Inflammatory macrophage (primary cell): ENCODE data around the gene THOP1.
"Not testable (repeated sequence)": the region's sequence is repeated elsewhere in the genome, so short reads cannot be mapped to it uniquely, and the experiment has no call there.

ENCODE experiments used
- DNase-seq, 2 donors: peaks; one replicate each; pipeline ENCODE4 v3.0.0-alpha.2; 2020 to 2022

Gene THOP1

DNA sequence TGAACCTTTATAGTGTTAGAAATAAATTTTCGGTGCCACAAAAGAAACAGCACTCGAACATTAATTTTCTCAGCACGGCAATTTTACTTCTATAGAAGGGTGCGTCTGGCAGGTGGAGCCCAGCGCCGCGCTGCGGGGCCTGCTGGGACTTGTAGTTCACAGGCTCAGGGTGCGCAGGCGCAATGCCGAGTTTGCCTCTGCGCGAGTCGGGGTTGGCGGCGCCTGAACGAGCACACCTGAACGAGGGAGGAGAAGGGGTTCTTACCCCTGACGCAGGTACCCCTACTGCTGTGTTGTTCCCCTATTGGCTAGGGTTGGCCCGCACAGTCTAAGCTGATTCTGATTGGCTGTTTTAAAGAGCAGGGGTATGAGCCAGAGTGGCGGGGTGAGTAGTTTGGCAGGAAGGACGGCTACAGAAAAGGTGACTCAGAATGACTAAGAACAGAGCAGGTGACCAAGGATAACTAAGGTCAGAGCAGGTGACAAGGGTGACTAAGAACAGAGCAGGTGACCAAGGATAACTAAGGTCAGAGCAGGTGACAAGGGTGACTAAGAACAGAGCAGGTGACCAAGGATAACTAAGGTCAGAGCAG, 32.0 kb downstream of the THOP1 start:
- not testable (repeated sequence) for DNase-seq

DNA sequence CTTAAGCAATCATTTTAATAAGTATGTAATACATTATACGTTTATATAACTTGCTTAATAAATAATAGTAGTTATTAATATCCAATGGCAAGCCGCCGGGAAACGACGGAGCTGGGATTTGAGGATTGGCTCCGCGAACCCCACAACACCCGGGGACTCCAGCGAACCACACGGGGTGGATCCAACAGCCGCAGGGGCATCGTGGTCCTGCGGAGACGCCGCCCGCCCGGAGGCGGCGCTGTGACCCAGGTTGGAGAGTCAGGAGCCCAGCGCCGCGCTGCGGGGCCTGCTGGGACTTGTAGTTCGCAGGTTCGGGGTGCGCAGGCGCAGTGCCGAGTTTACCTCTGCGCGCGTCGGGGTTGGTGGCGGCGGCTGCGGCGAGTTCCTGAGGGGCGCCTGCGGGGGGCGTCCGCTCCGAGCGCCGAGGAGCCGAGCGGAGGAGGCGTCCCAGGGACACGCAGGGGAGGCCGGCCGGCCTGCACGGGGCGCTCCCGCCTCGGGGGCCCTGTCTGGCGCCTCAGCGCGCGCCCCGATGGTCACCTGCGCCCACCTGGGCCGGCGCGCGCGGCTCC, 34.3 kb downstream of the THOP1 start, which contains the start of gene ZNF554:
Gene ZNF554 (plus strand): TSS at position 329 of the 572 bp plus-strand sequence. CDS start 204 bp downstream, at position 533.
- peak; percentile 96 to 99 for DNase-seq

DNA sequence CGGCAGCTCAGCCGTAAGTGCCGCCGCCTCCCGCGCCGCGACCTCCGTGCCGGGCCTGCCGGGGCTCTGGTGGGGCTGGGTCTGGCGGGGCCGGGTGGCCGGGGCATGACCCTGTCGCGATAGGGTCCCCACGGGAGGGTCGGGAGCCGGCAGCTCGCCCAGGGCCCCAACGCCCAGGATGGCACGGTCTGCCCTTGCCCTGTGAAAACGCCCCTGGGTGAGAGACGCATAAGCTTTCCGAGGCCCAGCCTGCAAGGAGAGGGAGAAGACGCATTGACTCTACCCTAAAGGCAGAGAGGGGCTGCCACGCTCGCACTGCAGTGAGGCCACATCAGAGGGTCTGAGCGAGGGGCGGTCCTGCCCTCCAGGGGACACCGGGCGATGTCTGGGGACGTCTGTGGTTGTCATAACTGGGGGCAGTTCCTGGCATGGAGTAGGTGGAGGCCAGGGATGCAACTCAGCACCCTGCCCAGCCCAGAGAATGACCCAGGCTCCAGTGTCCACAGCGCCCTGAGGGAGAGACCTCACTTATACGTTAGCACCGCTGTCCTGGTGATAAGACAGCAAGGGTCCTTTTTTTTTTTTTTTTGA, 34.9 kb downstream of the THOP1 start:
- DNase-seq, result no peak

DNA sequence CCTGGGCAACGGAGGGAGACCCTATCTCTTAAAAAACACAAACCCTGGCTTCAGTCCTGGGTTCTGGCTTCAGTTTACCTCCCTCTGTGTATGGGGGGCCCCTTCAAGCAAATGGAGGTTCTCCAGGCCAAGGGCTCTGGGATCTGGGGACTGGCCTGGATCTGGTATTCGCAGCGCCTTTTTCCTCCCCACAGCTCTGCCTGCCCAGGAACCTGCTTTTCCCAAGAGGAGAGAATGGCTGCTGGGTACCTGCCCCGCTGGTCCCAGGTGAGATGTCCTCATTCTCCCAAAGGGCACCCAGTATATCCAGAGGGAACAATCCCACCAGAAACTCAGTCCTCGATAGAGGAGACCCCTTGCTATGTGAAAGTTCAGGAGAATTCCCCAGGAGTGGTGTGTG, 37.5 kb downstream of the THOP1 start:
- no peak for DNase-seq

DNA sequence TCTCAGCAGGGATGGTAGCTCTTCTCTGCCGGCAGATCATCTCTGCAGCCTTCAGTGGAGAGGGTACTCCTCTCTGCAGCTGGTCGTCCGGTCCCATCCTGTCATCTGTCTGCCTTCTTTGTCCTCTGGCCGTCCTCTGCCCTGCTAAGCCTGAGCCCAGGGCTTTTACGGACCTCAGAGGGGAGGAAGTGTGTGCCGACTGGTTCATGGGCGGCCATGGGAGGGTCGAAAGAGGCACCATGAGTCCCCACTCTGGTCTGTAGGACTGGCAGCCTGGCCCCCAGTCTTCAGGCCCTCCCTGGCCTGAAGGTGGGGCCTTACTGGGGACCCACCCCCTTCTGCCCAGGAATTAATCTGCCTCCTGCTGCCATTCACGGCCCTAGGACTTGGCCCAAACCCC, 38.3 kb downstream of the THOP1 start:
- no peak for DNase-seq

DNA sequence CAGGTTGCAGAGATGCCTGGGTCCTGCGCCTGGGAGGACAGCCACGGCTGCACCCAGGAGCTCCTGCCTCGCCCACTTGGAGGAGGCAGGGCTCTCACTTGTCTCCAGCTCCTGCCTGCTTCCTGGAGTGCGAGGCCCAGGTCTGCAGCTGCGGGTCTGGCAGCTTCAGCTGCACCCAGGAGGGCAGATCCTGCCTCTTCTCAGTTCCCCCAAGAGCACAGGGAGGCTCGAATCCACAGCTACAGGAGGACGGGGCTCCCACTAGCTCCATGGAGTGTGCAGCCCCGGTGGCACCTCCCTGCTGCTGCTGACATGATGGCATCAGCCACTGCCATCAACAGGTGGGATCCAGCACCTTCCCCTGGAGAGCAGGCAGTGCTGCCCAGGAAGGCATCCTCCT, 38.8 kb downstream of the THOP1 start:
- DNase-seq, result no peak

DNA sequence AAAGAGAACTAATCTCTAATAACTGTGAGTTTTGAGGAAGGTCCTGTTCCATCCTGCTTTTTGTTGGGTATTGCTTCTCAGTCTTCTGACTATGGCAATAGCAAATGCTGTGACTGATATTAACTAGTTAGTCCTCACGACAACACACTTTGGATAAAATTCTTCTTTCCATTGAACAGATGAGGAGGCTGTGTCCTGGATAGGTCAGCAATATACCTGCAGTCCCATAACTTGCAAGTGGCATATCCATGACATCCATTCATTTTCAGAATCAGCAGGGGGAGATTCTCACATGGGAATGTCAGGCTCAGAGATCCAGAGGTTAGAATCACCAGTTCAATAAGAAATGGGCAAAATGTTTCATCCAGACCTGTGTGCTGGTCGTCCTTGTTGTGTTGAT, 41.7 kb downstream of the THOP1 start:
- DNase-seq, result no peak

DNA sequence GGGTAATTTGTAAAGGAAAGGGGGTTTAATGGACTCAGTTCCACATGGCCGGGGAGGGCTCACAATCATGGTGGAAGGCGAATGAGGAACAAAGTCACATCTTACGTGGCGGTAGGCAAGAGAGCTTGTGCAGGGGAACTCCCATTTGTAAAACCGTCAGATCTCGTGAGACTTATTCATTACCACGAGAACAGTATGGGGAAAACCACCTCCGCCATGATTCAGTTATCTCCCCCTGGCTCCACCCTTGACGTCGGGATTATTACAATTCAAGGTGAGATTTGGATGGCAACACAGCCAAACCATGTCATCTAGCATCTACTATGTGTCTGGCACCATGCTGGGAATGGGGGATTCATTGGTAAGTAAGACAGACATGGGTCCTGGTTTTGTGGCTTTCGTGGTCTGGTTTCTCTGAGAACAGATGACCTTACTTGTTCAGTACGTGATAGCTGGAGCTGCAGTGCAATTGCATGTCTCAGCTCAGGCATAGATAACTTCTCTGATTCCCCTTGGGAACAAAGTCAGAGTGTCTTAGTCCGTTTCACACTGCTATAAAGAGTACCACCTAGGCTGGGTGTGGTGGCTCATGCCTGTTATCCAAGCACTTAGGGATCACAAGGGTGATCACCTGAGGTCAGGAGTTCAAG, 42.7 kb downstream of the THOP1 start:
- no peak for DNase-seq

DNA sequence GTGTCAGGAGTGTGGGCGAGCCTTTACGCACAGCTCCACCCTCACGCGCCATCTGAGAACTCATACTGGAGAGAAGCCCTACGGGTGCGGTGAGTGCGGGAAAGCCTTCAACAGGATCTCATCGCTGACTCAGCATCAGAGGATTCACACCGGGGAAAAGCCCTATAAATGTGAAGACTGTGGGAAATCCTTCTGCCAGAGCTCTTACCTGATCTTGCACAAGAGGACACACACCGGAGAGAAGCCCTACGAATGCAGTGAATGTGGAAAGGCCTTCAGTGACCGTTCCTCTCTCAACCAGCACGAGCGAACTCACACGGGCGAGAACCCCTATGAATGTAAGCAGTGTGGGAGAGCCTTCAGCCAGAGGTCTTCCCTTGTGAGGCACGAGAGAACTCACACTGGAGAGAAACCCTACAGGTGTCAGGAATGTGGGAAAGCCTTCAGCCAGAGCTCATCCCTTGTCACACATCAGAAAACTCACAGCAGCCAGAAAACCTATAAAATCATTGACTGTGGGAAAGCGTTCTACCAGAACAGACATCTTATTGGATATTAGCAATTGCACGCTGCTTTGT, 49.1 kb downstream of the THOP1 start:
- DNase-seq, result no peak

DNA sequence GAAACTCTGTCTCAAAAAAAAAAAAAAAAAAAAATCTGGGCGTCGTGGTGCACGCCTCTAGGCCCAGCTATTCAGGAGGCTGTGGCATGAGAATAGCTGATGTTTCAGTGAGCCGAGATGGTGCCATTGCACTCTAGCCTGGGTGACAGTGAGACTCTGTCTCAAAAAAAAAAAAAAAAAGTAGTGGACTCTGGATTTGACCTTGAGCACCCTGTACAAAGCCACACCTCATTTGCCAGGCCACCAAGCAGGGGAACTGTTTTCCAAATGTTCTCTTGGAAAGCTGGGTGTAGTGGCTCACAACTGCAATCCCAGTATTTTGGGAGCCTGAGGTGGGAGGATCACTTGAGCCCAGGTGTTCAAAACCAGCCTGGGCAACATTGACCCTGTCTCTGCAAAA, 52.1 kb downstream of the THOP1 start:
- DNase-seq, result no peak

DNA sequence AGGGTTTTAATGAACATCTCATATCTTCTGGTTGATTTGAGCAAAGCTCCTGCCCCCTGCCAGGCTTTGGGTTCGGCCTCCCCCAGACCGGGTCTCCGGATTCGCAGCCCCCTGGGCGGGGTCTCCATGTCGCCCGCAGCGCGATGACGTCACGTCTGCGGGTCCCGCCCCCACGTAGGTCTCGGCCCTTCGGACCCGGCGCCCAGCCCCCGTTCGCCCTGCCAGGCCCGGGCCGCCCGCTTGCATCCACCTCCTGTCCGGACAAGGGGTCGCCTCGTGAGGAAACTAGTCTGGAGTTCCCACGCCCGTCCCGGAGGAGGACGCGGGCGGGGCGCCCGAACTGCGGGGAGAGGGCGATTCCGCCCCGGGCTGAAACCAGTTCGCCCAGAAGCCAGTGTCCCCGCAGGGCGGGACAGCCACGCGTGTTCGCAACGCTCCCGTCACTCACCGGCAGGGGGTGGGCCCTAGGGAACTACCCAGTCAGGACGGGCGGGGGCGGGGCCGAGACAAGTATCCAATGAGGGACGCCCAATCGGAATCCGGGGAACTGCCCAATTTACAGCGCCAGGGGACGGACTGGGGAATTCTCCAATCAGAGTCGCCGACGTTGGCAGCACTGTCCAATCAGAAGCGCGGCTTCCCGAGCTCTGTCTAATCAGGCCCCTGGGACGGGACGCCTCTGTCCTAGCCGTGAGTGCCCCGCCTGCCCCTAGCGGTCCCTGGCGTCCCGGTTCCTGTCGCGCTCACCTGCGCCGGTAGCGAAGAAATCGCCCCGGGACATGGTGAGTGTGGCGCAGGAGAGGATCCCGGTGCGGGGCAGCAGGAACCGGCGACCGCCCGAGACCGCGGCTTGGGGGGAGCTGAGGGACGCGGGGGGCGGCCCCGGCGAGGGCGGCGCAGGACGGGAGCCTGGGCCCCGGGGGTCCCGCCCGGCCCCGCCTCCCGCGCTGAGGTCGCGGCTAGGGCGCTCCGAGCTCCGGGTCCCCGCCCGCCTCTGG, 55.8 kb downstream of the THOP1 start, which contains the start of gene ZNF555:
Gene ZNF555 (plus strand): TSS at position 682 of the 998 bp plus-strand sequence. CDS start 98 bp downstream, at position 780.
- DNase-seq, result peak; percentile 99 to 100

DNA sequence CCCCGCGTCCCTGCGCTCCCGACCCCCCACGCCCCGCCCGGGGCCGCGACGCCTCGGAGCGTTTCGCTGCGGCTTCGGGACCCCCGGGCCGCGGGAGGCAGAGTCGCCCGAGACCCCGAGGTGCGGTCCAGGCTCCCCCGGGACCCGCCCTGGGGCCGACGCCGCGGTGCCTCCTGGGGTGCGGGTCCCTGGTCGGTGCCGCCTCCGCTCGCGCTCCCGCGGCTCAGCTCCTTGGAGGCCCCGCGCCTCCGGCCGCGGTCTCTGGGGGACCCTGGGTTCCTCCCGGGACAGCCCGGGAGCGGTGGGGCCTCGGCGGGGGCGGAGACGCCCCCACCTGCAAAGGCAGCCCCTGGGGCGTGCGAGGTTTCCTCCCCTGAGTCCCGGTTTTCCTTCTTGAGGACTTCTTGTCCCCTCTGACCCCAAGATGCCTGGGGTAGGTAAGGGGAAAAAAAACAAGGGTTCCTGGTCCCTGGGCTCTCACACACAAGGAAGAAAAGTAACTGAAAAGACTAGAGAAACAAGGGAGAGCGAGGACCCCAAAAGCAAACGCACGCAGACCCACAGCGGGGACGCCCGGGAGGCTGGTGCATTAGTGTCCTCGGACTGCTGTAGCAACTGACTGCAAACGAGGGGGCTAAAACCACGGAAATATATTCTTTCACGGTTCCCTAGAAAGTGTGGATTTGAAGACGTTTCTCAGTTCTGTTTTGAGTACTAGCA, 56.7 kb downstream of the THOP1 start:
- DNase-seq, result no peak

DNA sequence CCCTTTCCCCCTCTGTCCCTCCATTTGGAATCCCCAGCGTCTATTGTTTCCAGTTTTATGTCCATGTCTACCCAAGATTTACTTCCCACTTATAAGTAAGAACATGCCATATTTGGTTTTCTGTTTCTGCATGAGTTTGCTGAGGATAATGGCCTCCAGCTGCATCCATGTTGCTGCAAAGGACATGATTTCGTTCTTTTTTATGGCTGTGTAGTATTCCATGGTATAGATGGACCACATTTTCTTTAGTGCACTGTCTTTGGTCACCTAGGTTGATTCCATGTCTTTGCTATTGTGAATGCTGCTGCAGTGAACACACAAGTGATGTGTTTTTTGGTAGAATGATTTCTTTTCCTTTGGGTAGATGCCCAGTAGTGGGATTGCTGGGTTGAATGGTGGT, 59.8 kb downstream of the THOP1 start:
- DNase-seq, result no peak

DNA sequence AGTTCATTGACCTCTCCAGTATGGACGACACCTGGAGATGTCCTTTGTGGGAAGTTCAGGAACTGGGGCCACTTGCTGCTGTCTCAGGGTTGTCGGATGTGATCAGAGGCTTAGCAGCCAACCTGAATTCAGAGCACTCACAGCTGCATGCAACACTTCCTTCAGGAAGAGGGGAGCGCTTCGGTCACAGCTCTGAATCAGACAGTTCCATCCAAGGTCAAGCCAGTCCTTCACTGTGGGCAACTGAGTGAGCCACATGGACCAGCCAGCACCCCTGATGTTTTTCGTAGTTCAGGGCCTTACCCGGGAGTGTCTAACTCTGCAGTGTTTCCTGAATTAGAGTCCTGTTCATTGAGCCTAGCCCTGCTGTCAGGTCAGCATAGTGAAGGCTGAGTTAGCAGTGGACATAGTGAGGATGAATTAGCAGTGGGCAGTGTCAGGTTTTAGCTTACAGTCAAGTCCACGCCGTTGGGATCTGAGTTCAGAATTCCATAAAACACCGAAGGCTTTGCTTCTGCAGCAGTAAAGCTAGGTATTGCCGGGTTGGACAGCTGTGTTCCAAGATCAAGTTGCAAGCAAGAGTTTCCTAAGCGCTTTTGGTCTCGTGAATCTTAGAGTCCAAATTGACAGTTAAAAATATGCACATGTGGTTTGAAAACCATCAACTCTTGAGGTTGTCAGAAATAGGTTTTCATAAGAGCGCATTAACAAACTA, 61.0 kb downstream of the THOP1 start:
- no peak for DNase-seq

DNA sequence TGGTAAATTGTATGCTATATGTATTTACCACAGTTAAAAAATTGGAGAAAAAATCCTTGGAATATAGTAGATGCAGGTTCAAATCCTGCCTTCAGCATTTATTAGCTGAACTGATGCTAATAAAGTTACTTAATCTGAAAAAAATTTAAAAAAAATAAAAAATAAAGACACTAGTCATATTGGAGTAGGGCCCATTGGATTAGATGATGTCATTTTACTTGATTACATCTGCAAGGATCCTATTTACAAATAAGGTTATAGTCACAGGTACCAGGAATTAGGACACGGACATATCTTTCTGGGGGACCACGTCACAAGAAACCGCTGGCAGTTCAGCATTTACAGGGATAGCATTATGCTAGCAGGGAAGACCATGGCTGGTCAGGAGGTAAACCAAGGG, 62.2 kb downstream of the THOP1 start:
- DNase-seq, result no peak

DNA sequence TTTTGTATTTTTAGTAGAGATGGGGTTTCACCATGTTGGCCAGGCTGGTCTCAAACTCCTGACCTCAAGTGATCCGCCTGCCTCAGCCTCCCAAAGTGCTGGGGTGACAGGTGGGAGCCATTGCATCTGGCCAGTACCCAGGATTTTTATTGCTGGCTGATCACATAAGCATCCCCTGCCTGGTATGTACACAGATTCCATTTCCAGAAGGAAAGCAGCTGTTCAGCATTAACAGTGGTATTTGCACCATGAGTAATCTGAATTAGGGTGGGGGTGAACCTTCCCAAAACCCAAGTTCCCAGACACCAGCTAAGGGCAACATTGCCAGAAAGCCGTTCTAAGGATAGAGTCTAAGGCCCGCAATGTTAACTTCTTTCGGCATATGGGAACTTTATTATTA, 63.3 kb downstream of the THOP1 start:
- DNase-seq, result no peak

DNA sequence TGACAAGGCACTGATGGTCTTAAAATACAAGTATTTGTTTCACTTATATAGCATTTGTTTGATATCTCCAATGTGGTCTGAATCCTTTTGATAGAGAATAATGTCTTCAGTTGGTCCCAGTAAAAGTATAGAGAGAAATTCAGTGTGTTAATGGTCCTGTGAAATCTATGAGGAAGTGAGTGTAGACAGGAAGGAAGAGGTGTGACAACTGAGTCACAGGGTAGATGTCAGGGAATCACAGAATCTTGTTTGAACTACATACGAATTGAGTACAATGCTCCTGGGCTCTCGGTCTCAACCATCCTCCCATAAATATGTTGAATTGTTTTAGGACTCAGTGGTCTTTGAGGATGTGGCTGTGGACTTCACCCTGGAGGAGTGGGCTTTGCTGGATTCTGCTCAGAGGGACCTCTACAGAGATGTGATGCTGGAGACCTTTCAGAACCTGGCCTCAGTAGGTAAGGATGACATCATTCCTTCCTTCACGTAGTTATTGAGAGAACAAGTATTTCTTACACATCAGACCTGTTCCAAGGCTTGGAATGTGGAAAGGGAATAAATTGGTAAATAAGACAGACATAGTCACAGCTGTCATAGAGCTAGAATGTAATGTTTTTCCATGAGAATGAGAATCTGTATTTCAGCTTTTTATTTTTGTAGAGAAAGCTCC, 65.1 kb downstream of the THOP1 start:
- DNase-seq, result no peak

DNA sequence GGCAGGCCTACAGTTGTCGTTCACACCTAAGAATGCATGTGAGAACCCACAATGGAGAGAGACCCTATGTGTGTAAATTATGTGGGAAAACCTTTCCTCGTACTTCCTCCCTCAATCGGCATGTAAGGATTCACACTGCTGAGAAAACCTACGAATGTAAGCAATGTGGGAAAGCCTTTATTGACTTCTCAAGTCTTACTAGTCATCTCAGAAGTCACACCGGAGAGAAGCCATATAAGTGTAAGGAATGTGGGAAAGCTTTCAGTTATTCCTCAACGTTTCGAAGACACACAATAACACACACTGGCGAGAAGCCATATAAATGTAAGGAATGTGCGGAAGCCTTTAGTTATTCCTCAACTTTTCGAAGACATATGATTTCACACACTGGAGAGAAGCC, 67.3 kb downstream of the THOP1 start:
- DNase-seq, result no peak

DNA sequence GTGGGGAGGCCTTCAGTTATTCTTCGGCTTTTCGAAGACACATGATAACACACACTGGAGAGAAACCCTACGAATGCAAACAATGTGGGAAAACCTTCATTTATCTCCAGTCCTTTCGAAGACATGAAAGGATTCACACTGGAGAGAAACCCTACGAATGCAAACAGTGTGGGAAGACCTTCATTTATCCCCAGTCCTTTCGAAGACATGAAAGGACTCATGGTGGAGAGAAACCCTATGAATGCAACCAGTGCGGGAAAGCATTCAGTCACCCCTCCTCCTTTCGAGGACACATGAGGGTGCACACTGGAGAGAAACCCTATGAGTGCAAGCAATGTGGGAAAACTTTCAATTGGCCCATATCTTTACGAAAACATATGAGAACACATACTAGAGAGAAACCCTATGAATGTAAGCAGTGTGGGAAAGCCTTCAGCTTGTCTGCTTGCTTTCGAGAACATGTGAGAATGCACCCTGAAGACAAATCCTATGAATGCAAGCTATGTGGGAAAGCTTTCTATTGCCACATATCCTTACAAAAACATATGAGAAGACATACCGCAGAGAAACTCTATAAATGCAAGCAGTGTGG, 67.8 kb downstream of the THOP1 start:
- no peak for DNase-seq

DNA sequence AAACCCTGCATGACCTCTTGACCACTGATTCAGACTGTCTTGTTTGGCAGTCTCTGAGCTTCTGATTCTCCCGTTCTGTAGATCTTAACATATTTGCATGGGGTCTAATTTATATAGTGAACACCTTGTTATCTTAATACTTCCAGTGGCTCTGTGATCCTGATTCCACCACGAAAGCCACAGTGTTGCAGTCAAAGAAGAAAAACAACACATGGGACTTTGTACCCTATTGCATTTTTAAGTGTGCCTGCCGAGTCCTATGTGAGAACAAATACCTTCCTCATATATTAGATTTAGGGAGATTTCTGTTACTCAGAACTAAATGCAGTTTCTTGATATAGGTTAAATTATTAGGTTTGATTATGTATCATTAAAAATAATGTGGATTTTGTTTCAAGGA, 69.5 kb downstream of the THOP1 start:
- no peak for DNase-seq
